ENCODE measurements around the gene TRPM3.
A peak's percentile ranks its signal among the peaks of the same experiment; 100 is the strongest.

TRPM3 gene

DNA sequence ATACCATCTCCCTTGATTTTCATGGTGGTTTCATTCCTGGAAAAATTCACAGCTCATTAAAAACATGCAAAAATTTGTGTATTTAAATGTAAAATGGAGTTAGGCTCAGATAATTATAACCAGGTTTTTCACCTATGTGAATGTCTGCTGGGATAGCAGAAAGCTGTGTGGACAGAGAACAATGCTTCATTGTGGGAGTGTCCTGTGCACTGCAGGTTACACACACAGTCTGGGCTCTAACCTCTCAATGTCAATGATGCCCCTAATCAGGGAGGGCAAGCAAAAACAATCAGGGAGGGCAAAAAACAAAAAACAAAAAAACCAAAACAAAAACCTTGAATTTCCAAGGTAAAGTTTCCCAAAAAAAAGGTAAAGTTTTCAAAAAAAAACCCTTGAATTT lies 548.1 kb downstream of the TRPM3 start:
- FAIRE-seq = no peak

DNA sequence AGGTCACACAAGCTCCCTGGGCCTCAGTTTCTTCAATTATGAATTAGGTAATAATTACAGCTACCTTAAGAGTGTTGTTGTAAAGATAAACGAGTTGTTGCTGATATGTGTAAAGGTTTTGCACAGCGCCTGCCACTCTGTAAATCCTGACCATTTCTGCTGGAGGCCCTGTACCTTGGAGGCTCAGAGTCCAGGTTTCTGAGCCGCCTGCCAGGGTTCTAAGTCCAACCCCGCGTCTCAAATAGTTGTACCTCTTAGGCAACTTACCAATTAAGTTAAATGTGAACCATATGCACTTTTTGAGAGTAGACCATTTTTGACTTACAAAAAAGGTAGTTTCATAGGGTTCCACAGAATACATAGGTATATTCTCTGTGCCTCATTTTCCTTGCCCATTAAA lies 550.2 kb downstream of the TRPM3 start:
- FAIRE-seq (no peak), DNase-seq (ENCODE audit: extremely low spot score, insufficient read length, low read depth) (no peak)

More for the DNA sequence above, 548.1 kb downstream of the TRPM3 start:
- DNase-seq (ENCODE audit: extremely low spot score, insufficient read length, low read depth) = no peak

DNA sequence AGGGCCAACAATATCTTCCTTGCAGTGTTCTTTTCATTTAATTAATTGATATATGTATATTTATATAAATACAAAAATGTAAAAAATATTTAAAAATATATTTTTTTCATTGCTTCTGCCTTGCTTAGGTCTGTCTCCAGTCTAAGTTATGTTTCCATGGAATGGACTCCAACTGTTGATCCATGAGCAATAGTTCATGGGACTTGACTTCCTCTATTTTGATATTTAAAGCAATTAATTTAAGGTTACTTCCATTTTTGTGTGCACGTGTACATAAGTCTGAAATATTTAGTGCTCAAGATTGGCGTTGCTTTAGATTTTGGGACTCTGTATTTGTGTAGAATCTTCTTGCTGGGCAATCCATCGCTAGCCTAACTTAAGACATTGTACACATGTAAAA lies 551.6 kb downstream of the TRPM3 start:
- DNase-seq (ENCODE audit: extremely low spot score, insufficient read length, low read depth) (no peak), FAIRE-seq (no peak)

DNA sequence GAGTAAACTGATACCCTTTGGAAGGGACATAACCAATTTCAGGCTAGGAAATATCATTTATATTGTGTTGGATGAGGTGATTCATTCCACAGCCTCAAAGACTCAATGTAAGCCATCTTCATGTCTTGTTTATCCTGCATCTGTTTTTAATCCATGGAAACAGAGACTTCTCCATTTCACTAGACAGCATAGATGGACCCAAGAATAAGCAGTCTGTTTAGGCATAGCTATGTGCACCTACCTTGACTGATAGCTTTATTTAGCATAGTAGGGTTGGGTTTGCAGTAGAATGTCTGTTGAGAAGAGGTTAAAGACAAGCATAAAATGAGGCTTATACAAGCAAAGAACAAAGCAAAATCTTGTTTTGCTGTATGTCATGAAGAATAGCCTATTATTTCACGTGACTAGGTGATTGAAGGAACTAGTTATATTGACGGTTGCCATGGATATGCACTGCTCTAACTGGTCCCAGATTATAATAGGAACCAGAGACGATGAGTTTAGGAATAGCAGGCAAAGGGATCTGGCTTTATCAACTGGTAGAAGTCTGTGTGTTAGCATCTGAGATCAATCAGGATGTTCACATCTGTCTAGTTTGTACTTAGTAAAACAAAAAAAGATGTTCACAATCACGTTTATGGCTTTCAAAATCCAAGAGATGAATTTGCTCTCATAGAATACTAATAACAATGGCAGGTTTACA lies 552.2 kb downstream of the TRPM3 start:
- DNase-seq (ENCODE audit: extremely low spot score, insufficient read length, low read depth) = no peak
- no peak for FAIRE-seq

DNA sequence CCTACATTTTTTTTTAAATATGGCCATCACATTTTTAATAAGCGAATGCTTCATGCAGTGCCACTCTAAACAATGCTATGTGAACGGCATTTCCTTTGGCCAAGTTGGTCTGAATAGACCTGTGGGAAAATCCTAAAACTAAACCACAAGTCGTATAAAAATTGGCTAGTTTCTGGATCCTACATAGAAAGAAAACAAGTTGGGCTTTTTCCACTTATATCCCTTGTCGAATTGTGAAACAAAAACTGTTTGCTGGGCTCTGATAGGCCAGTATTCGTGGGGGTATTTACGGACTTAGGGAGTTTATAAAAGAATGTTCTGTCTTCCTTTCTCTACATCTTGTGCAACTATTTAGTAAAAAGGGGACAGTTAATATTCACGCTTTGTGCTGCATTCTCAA lies 553.9 kb downstream of the TRPM3 start:
- FAIRE-seq (no peak), DNase-seq (ENCODE audit: extremely low spot score, insufficient read length, low read depth) (no peak)

DNA sequence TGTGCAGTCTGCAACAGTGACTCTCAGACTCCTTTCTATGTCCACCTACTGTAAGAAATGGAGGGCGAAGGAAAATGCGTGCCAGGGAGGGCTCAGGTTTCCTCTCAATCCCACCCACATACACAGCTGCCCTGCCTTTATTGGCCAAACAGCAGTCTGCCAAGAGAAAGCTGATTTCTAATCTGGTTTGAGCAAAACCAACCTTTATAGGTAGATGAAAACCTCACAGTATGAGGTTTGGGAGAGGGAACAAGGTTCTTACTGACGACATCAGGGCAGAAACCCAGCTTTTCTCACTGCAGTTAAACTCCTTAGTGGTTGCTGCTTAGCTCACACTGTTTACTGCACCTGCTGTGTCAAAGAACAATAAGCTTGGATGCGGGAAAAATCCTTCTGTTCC lies 554.7 kb downstream of the TRPM3 start:
- no peak for DNase-seq (ENCODE audit: extremely low spot score, insufficient read length, low read depth)

DNA sequence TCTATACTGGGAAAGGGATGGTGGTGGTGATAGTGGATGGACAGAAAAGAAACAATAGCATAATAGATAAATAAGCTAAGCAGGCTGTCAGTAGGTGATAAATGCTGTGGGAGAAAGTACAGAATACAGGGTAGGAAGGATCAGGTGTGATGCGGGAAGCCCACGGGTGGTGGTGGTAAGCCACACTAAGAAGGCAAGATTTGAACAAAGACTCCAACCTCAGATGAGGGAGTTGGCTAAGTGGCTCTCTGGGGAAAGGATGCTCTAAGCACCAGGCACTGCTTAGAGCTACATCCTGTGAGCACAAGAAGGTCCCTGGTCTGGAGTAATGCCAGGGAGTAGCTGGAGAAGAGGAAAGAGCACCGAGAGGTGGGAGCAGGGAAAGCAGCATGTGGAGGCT lies 555.4 kb downstream of the TRPM3 start:
- no peak for DNase-seq (ENCODE audit: extremely low spot score, insufficient read length, low read depth)
- FAIRE-seq = no peak

More for the DNA sequence above, 554.7 kb downstream of the TRPM3 start:
- no peak for FAIRE-seq

DNA sequence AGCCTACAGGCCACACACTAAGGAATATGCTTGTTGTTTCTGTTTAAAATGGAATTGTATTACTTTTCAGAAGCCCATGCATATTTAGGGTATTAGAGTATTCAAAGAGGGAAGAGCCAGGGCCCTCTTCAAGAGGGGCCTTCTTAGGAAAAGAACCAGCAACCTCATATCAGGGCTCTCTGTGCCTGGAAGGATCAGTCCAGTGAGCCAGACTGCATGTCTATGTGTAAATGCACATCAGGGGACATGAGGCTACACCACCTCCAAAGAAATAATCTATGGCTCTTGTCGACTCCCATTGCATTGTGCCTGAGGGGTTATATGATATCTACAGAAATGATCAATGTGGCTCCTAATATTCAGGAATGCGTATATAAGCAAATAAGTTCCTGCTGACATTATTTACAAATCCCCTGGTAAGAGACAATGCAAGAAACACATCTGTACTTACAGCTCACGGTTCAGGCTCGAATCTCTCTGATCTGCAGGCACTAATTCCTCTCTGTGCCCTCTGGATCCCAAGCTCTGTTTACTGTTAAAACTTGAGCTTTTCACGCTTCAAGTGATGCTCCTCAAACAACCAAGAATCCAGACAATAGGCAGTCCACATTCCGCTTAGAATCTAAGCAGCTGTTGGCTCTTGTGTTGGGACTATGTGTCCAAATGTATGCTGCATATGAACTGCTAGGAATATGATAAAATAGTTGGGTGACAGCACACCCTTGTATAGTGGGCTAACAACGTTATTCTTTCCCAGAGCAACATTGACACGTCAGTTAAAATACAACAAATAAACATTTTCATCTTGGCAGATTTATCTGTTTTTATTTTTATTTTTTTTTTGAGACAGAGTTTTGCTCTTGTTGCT lies 556.7 kb downstream of the TRPM3 start:
- FAIRE-seq = peak; percentile 24

DNA sequence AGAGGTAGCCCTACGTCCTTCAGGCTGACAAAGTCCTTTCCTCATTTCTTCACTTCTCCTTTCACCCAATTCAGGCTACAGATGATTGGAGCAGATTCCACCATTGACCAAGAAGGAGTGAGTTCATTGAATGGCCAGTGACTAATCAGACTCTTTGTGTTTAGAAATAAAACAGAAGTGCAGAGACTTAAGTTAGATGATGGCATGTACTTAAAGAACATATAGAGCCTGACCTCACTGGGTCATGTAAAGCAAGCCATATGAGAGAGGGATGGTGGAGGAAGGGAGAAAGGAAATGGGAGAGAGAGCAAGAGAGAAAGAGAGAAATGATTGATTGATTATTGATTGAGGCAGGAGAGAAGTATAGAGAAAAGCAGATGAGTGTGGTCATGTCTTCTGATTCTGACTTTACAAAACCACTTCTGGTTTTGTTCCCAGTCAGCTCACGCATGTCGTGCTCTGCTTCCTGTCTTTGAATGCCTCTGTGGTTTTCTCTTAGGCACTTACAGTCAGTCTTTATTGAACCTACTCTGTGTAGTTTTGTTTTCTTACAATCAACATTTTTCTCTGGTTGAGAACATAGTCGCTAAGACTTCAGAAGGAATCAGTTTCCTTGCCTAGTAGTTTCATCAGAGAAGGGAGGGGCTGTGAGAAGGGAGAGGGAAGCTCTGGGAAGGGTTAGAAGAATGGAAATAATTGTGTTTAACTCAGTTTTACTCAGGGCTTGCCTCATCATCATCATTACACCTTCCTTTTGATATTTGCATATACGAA lies 557.8 kb downstream of the TRPM3 start:
- peak; percentile 99 for FAIRE-seq
- DNase-seq (ENCODE audit: extremely low spot score, insufficient read length, low read depth) = peak; percentile 71

More for the DNA sequence above, 556.7 kb downstream of the TRPM3 start:
- no peak for DNase-seq (ENCODE audit: extremely low spot score, insufficient read length, low read depth)

DNA sequence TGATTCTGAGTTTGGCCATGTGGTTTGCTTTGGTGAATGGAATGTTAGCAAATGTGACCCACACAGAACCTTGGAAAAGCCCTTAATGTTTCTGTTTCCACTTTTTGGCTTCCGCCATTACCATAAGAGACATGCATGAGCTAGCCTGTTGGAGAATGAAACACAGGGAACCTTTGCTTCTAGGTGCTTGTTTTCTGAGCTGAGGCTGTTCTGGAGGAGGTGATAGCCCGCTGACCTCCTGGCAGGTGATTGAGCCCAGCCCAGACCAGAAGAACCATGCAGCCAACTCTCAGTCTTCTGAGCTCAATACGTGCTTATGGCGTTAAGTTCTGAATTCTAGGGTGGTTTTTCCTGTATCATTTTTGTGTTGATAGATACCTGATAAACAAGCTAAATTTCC lies 558.4 kb downstream of the TRPM3 start:
- DNase-seq (ENCODE audit: extremely low spot score, insufficient read length, low read depth) (no peak), FAIRE-seq (no peak)

DNA sequence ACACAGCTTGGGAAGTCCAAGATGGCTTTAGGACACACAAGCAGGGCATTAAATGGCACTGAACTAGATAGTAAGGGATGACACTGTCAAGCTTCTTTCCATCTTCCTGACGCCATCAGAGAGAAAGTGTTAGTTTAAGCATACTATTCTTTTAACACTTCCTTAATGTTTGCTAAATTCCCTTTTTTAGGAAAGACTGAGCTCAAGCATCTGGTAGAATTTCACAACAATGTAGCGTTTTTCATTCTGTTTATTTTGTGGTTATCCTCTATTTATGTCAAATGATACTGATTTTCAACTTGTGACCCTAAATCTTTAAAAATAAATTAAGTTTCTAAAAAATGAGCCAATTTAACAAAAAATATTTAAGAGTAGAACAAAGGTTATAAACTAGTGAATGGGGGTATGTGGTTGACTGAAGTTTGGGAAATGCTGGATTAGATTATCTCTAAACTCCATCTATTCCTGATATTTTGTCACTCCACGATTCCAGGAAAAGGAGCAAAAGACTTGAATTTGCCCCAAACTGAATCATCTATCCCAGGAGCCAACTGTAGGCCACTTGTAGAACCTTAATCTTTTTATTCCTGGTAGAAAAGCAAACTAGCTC lies 559.5 kb downstream of the TRPM3 start:
- no peak for DNase-seq (ENCODE audit: extremely low spot score, insufficient read length, low read depth)
- FAIRE-seq = no peak

DNA sequence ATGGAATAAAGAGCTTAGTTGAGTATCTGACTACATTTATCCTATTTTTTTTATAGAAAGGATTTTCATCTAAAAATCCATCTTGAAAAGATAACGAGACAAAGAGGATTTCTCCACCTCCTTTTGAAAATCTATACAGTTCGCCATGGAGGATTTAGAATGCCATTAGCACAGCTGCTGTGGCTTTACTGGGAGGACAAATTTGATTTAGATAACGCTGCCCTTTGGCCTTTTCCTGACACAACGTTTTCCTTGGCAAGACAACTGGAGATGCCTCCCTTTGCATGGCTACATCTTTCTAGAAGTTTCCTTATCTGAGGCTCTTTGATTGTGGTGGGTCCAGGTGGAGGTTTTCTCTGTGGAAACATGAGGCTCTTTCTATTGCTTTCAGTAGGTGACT lies 560.3 kb downstream of the TRPM3 start:
- DNase-seq (ENCODE audit: extremely low spot score, insufficient read length, low read depth) (no peak), FAIRE-seq (no peak)

DNA sequence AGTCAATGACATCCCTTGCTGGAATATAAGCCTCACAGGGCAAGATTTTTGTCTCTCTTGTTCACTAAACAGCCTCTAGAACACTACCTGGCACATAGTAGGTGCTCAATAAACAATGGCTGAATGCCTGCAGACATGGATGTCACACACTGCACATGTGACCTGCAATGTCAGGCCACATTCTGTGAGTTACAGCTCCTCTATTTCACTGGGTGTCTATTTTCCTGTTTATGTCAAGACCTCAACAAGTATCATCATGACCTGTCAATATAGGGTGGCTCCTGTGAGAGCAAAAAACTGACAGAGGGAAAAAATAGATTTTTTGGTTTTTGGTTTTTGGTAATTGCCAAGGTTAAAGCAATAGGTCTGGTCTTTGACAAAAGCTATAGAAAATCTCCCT lies 562.3 kb downstream of the TRPM3 start:
- FAIRE-seq (no peak), DNase-seq (ENCODE audit: extremely low spot score, insufficient read length, low read depth) (no peak)

DNA sequence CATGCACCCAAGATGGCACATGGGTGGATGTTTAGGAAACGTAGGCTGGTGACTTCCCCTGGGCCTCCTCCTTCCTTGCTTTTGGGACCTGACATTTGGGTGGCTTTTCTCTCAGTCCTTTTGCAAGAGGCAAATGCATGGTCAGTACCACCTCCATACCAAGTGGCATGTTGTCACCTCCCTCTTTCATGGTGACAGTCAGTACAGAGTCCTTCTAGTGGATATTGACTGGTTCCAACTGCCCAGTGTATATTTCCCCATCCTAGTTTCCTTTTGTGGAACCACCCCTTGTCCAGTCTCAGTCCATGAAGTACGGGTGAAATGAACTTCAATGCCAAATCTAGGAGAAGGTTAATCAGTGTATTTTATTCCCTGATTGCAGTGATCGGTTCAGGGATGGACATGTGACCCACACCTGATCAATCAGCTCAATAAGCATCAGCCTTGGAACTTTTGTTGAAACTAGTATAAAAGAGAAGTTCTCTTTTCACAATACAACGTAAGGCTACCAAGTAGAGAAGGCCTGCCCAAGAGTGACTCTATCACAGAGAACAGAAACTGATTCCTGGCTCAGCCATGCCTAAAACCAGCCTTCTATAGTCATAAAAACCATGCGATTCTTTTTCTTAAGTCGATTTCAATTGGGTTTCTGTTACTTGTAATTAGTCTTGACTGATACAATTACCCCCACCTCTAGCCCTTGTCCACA lies 563.6 kb downstream of the TRPM3 start:
- DNase-seq (ENCODE audit: extremely low spot score, insufficient read length, low read depth) = no peak
- FAIRE-seq = peak; percentile 93

DNA sequence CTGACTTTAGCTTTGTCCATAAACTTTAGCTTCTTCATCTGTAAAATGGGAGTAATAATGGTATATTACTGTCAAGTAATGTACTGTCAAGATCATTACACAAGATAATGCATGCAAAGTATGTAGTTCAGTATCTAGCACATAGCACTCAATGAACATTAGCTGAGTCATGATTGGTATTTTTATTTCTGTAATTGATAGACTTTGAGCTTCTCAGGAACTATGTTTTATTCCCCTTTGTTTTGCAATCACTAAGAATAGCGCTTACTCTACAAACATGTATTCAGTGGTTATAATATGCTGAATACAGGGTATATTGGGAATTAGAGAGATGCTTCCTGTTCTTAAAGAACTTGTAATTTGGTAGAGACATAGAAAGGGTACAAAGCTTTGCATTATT lies 564.6 kb downstream of the TRPM3 start:
- DNase-seq (ENCODE audit: extremely low spot score, insufficient read length, low read depth) (no peak), FAIRE-seq (no peak)

DNA sequence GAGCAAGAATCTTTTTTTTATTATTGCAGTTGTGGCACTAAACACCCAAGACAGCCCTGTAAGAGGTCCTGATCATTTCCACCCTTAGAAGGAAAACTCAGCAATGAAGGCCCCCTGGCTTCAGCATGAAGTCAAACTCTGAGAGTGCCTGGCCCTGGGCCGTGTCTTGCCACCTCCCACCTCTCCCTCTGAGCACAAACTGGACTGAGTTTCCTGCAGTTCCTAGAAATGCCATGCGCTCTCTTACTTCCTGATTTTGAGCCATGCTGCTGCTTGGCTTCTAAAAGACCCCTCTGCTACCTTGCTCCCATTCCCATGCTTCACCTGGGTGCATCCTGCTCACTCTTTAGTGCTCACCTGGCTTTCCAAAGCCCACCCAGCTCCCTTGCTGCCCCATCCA lies 566.5 kb downstream of the TRPM3 start:
- DNase-seq (ENCODE audit: extremely low spot score, insufficient read length, low read depth) = no peak
- no peak for FAIRE-seq

DNA sequence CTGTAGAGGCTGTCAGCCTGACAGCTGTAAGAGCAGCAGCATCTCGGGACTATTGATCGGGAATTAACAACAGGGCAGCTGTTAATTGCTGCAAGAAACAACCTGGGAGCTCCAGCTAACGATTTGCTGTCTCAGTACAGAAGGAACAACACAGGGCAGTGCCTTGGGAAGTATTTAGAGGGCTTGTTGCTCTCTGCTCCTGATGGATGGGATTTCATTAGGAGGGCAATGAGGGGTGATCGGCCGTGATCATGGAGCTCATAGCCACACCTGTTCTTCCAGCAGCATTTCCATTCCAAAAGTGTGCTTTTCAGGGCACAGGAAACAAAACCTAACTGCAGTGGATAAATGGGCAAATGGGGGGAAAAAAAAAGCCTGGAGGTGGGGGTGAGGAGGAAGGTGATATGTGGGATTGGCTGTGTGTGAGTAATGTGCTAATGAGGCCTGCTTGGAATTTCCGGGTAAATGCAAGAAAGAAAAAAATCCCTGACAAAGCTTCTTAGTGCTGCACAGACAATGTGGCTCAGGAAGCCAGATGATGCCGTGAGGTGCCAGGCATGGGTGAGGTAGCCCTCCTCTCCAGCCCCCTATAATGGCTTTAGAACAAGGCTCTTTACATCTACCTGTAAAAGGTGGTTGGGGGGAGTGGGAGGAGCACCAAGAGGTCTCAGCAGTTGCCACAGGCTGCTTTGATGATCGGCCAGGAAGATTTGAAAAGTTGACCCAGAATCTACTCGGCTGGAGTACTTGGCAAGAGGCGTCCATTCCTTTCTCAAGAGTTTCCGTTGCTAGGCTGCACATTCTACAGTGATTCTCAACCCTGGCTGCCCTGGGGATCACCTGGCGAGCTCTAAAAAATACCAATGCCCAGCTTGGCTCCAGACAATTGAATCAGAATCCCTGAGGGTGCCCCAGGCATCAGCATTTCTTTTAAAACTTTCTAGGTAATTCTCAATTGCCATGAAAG lies 567.4 kb downstream of the TRPM3 start:
- DNase-seq (ENCODE audit: extremely low spot score, insufficient read length, low read depth) (no peak), FAIRE-seq (no peak)

DNA sequence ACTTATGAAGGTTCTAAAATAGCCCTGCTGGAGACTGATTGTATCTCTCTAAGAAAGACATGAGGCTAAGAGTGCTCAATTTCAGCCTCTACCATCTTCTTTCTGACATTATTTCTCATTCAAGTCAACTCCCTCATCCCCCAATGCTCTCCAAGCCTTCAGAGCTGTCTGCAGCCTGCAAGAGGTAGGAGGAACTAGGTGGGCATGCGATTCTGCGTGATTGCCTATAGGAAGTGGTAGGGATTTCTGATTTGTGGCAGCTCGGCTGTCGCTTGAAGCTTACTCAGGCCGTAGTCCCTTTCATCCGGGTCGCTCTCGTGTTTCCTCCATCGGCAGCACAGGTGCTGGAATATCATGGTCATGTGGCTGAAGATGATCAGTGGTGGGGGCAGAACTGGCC lies 568.9 kb downstream of the TRPM3 start:
- no peak for DNase-seq (ENCODE audit: extremely low spot score, insufficient read length, low read depth)
- no peak for FAIRE-seq

DNA sequence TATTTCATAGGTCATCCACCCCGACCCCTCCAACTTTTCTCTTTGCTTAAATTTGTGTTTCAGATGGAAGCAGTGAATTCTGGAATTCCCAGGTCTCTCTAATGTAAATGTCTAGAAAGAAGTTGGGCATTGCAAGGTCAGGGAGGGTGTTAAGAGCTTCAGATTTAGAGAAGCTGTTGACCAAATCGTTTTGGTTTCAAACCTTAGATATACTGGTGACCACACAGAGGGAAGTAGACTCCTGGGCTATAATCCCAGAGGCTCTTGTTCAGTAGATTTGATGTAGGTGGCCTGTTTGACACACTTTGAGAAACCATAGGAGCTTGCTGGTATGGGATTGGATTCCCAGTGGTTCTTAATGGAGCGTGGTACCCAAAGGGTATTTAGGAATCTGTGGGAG lies 569.6 kb downstream of the TRPM3 start:
- DNase-seq (ENCODE audit: extremely low spot score, insufficient read length, low read depth) = no peak
- no peak for FAIRE-seq

Data from GM18507 (cell line).